H9 (cell line): ENCODE measurements around the gene MAPK11. TPM values are rescaled to one million over a fixed set of nuclear protein-coding genes. Genes with fewer than 3 reads are reported as not detected.

Experiments
- DNase-seq: peaks from one replicate; pipeline ENCODE4 v3.0.0-alpha.2; 2017
- H2AFZ ChIP-seq: one replicate; pipeline ENCODE4 v1.6.1; 2013; ENCODE audit warnings: mild to moderate bottlenecking, low read length, control low read depth, moderate library complexity
- H2AK5ac ChIP-seq: 2 replicates; pipeline ENCODE4 v1.6.1; 2013; ENCODE audit warnings: low read length, control low read depth, mixed read lengths; ENCODE audit not compliant: insufficient read length
- H2BK120ac ChIP-seq: one replicate; pipeline ENCODE4 v1.6.1; 2013; ENCODE audit warnings: low read depth, mild to moderate bottlenecking, low read length, control low read depth, inconsistent platforms; ENCODE audit not compliant: poor library complexity, severe bottlenecking
- H2BK12ac ChIP-seq: 2 replicates; pipeline ENCODE4 v1.6.1; 2013; ENCODE audit warnings: low read length, control low read depth, mixed read lengths, low read depth; ENCODE audit not compliant: insufficient read length
- H2BK15ac ChIP-seq: 2 replicates; pipeline ENCODE4 v1.6.1; 2013; ENCODE audit warnings: low read depth, low read length, control low read depth
- H2BK20ac ChIP-seq: one replicate; pipeline ENCODE4 v1.6.1; 2013; ENCODE audit warnings: low read depth, mild to moderate bottlenecking, low read length, control low read depth, inconsistent platforms; ENCODE audit not compliant: poor library complexity, severe bottlenecking
- H2BK5ac ChIP-seq: 2 replicates; pipeline ENCODE4 v1.6.1; 2013; ENCODE audit warnings: low read length, control low read depth, mixed read lengths; ENCODE audit not compliant: insufficient read length
- H3K14ac ChIP-seq: 2 replicates; pipeline ENCODE4 v1.6.1; 2013; ENCODE audit warnings: low read length, control low read depth; ENCODE audit not compliant: insufficient read depth
- H3K18ac ChIP-seq: 2 replicates; pipeline ENCODE4 v1.6.1; 2013; ENCODE audit warnings: low read depth, mild to moderate bottlenecking, mixed read lengths, low read length, control low read depth; ENCODE audit not compliant: insufficient read length
- H3K23ac ChIP-seq: 2 replicates; pipeline ENCODE4 v1.6.1; 2013; ENCODE audit warnings: low read length, control low read depth, mixed read lengths, low read depth; ENCODE audit not compliant: insufficient read length
- H3K23me2 ChIP-seq: 2 replicates; pipeline ENCODE4 v1.6.1; 2013; ENCODE audit warnings: low read depth, mild to moderate bottlenecking, mixed read lengths, low read length, control low read depth; ENCODE audit not compliant: insufficient read length, poor library complexity, severe bottlenecking
- H3K27ac ChIP-seq: 2 replicates; pipeline ENCODE4 v1.5.1; 2013; ENCODE audit warnings: low read length, control low read depth, mixed read lengths, low read depth; ENCODE audit not compliant: insufficient read length
- H3K27me3 ChIP-seq: 2 replicates; pipeline ENCODE4 v1.6.1; 2013; ENCODE audit warnings: low read length, control low read depth, inconsistent platforms; ENCODE audit not compliant: insufficient read depth
- H3K4ac ChIP-seq: 2 replicates; pipeline ENCODE4 v1.6.1; 2013; ENCODE audit warnings: low read depth, mild to moderate bottlenecking, control low read depth, inconsistent platforms, low read length, moderate library complexity
- H3K4me1 ChIP-seq: 2 replicates; pipeline ENCODE4 v1.6.1; 2013; ENCODE audit warnings: low read length, control low read depth, inconsistent platforms; ENCODE audit not compliant: insufficient read depth
- H3K4me2 ChIP-seq: 2 replicates; pipeline ENCODE4 v1.6.1; 2013; ENCODE audit warnings: low read length, control low read depth, mixed read lengths; ENCODE audit not compliant: insufficient read length, insufficient read depth
- H3K56ac ChIP-seq: 2 replicates; pipeline ENCODE4 v1.6.1; 2013; ENCODE audit warnings: low read depth, mild to moderate bottlenecking, mixed read lengths, low read length, control low read depth; ENCODE audit not compliant: insufficient read length
- H3K79me1 ChIP-seq: 2 replicates; pipeline ENCODE4 v1.6.1; 2013; ENCODE audit warnings: low read depth, mild to moderate bottlenecking, moderate library complexity, low read length, control low read depth, inconsistent platforms; ENCODE audit not compliant: insufficient read depth, poor library complexity, severe bottlenecking
- H3K79me2 ChIP-seq: 2 replicates; pipeline ENCODE4 v1.6.1; 2013; ENCODE audit warnings: low read length, control low read depth, inconsistent platforms; ENCODE audit not compliant: insufficient read depth
- H3K9ac ChIP-seq: 2 replicates; pipeline ENCODE4 v1.6.1; 2013; ENCODE audit warnings: low read length, control low read depth, mixed read lengths; ENCODE audit not compliant: insufficient read length; ENCODE audit errors: extremely low read depth
- H3K9me3 ChIP-seq: one replicate; pipeline ENCODE4 v1.6.1; 2013; ENCODE audit warnings: low read depth, low read length, inconsistent platforms; ENCODE audit not compliant: control insufficient read depth
- H3T11ph ChIP-seq: one replicate; pipeline ENCODE4 v1.6.1; 2013; ENCODE audit warnings: mild to moderate bottlenecking, low read length, control low read depth, inconsistent platforms
- H4K20me1 ChIP-seq: one replicate; pipeline ENCODE4 v1.6.1; 2013; ENCODE audit not compliant: control insufficient read depth, insufficient read length, insufficient read depth
- H4K5ac ChIP-seq: 2 replicates; pipeline ENCODE4 v1.6.1; 2013; ENCODE audit warnings: low read depth, mild to moderate bottlenecking, mixed read lengths, low read length, control low read depth; ENCODE audit not compliant: insufficient read length
- H4K8ac ChIP-seq: replicated peaks from 2 replicates; pipeline ENCODE4 v1.6.1; 2013; ENCODE audit warnings: low read length, control low read depth, mixed read lengths, low read depth; ENCODE audit not compliant: insufficient read length
- H4K91ac ChIP-seq: 2 replicates; pipeline ENCODE4 v1.6.1; 2013; ENCODE audit warnings: low read depth, mild to moderate bottlenecking, moderate library complexity, mixed read lengths, low read length, control low read depth; ENCODE audit not compliant: insufficient read length
- H3K27ac Mint-ChIP-seq, 3 experiments: 2 replicates in 2 of 3; 3 replicates in 1 of 3; pipeline ENCODE4 v1.8.0; 2020 to 2021; ENCODE audit warnings: mixed read lengths in 3 of 3, mild to moderate bottlenecking in 1 of 3, moderate library complexity in 1 of 3
- H3K27me3 Mint-ChIP-seq: 2 replicates; pipeline ENCODE4 v1.8.0; 2021; ENCODE audit warnings: low read depth, mild to moderate bottlenecking, moderate library complexity, mixed read lengths
- H3K36me3 Mint-ChIP-seq, 3 experiments: 2 replicates in 2 of 3; 3 replicates in 1 of 3; pipeline ENCODE4 v1.8.0; 2020 to 2021; ENCODE audit warnings: low read depth in 3 of 3, mixed read lengths in 3 of 3; ENCODE audit not compliant: insufficient read depth in 1 of 3
- H3K4me1 Mint-ChIP-seq, 2 experiments: 2 replicates each; pipeline ENCODE4 v1.8.0; 2020; ENCODE audit warnings: mixed read lengths in 2 of 2
- H3K4me3 Mint-ChIP-seq, 2 experiments: 2 replicates in 1 of 2; 3 replicates in 1 of 2; pipeline ENCODE4 v1.8.0; 2020 to 2021; ENCODE audit warnings: mild to moderate bottlenecking in 2 of 2, mixed read lengths in 2 of 2, moderate library complexity in 1 of 2
- H3K9me3 Mint-ChIP-seq, 2 experiments: 2 replicates in 1 of 2; 3 replicates in 1 of 2; pipeline ENCODE4 v1.8.0; 2020; ENCODE audit warnings: mild to moderate bottlenecking in 2 of 2, mixed read lengths in 2 of 2, moderate library complexity in 1 of 2
- WGBS: extraction: QIAGEN DNeasy Blood & Tissue Kit; methylation state at CpG from one replicate; pipeline ENCODE4 v1.1.7; 2013; ENCODE audit warnings: missing lambda C conversion rate, low lambda C conversion rate, mixed read lengths; ENCODE audit not compliant: insufficient read length; ENCODE audit errors: extremely low coverage; 5-methylcytosine and 5-hydroxymethylcytosine counted together
- total RNA-seq: library from RNA; stranded (reverse); gene quantifications from 2 replicates; pipeline ENCODE4 v1.2.1, GENCODE V29; 2021
- TF ChIP-seq, protein P1 (sequence below): fragments of 200-600 bp; sonication (generic); conservative IDR thresholded peaks from 3 replicates; pipeline ENCODE4 v1.8.0; 2021; ENCODE audit warnings: antibody characterized with exemption, mild to moderate bottlenecking

Gene MAPK11
- total RNA-seq, 1 experiment from 2014 or later, result 1.5 TPM

- H3K4me1 ChIP-seq, result no peaks in the 10 kb centered on the region
- H3K23ac ChIP-seq, result no peak overlapping the region
- no peak overlapping the region for H2BK120ac ChIP-seq
- no peak overlapping the region for H2AFZ ChIP-seq
- H3T11ph ChIP-seq, result no peak overlapping the region
- no peak overlapping the region for H3K4me3 Mint-ChIP-seq
- no peak overlapping the region for H4K8ac ChIP-seq
- WGBS, result no CpG with 5 or more reads among the region's 9 CpGs
- H3K56ac ChIP-seq, result no peak overlapping the region
- H3K23me2 ChIP-seq, result no peaks in the 10 kb centered on the region
- H2AK5ac ChIP-seq, result no peak overlapping the region
- no peaks in the 10 kb centered on the region for H3K36me3 Mint-ChIP-seq
- H3K27me3 Mint-ChIP-seq, result peaks cover 14% of the 10 kb centered on the region
- H3K9ac ChIP-seq, result no peak overlapping the region
- no peak overlapping the region for H2BK12ac ChIP-seq
- TF ChIP-seq, protein P1, sequence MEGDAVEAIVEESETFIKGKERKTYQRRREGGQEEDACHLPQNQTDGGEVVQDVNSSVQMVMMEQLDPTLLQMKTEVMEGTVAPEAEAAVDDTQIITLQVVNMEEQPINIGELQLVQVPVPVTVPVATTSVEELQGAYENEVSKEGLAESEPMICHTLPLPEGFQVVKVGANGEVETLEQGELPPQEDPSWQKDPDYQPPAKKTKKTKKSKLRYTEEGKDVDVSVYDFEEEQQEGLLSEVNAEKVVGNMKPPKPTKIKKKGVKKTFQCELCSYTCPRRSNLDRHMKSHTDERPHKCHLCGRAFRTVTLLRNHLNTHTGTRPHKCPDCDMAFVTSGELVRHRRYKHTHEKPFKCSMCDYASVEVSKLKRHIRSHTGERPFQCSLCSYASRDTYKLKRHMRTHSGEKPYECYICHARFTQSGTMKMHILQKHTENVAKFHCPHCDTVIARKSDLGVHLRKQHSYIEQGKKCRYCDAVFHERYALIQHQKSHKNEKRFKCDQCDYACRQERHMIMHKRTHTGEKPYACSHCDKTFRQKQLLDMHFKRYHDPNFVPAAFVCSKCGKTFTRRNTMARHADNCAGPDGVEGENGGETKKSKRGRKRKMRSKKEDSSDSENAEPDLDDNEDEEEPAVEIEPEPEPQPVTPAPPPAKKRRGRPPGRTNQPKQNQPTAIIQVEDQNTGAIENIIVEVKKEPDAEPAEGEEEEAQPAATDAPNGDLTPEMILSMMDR, result no peak
- H3K27ac Mint-ChIP-seq, result no peak overlapping the region
- no peaks in the 10 kb centered on the region for H3K9me3 ChIP-seq
- H3K4me1 Mint-ChIP-seq, result peaks cover 4 to 5% of the 10 kb centered on the region in 2 experiments
- H4K5ac ChIP-seq, result no peak overlapping the region
- H4K91ac ChIP-seq, result no peak overlapping the region
- H4K20me1 ChIP-seq, result peaks cover 2% of the 10 kb centered on the region
- no peak overlapping the region for H3K14ac ChIP-seq
- no peaks in the 10 kb centered on the region for H3K27me3 ChIP-seq
- no peak overlapping the region for H3K27ac ChIP-seq
- no peaks in the 10 kb centered on the region for H3K9me3 Mint-ChIP-seq
- H3K4me2 ChIP-seq, result no peak overlapping the region
- H3K18ac ChIP-seq, result no peak overlapping the region
- no peak overlapping the region for H2BK15ac ChIP-seq
- H3K4ac ChIP-seq, result no peak overlapping the region
- H3K79me1 ChIP-seq, result no peaks in the 10 kb centered on the region
- no peaks in the 10 kb centered on the region for H3K79me2 ChIP-seq
- H2BK20ac ChIP-seq, result no peak overlapping the region
- DNase-seq, result no peak
- no peak overlapping the region for H2BK5ac ChIP-seq
These were observed 47.0 kb upstream of the MAPK11 start for GRCh38 chr22:50317178-50317577.
